HCT116 (cell line): ENCODE results near the gene CD68. TPM values are rescaled to one million over a fixed set of nuclear protein-coding genes. Genes with fewer than 3 reads are reported as not detected.
A peak's percentile ranks its signal among the peaks of the same experiment; 100 is the strongest.

Experiments
- ATAC-seq: fragments of 200-7000 bp; cut with Tn5 transposase; 2 replicates; pipeline ENCODE4 v1.9.1; 2020; ENCODE audit warnings: mild to moderate bottlenecking, moderate library complexity
- BruUV-seq: library from RNA; stranded (reverse); fragments of 400-500 nt; replicated peaks from 2 replicates; lab custom pipeline; 2021; lab: Mats Ljungman, UMichigan
- CTCF ChIA-PET: fragments of 300-600 bp; sonication (Branson Sonifier 250); formaldehyde crosslinking; loops from one replicate; lab custom pipeline; 2021; ENCODE audit warnings: antibody characterized with exemption; lab: Charles Lee
- POLR2A ChIA-PET: fragments of 300-600, 350-600 bp; sonication (Branson Sonifier 250); formaldehyde crosslinking; loops from one replicate; lab custom pipeline; 2021; ENCODE audit warnings: antibody characterized with exemption; lab: Charles Lee
- RAD21 ChIA-PET, 2 experiments: fragments of 300-600 bp; sonication (Branson Sonifier 250); formaldehyde crosslinking; loops; one replicate each; lab custom pipeline; 2023; ENCODE audit warnings: low total read pairs in 2 of 2; ENCODE audit not compliant: uncharacterized antibody in 2 of 2, unreplicated experiment in 2 of 2, low non-redundant PET in 1 of 2; lab: Charles Lee
- DNase-seq: peaks from one replicate; pipeline ENCODE4 v3.0.0-alpha.2; 2010; ENCODE audit warnings: low read depth, low spot score
- H2AFZ ChIP-seq: fragments of 200-600 bp; shearing (Covaris generic), sonication (generic); 2 replicates; pipeline ENCODE4 v1.6.1; 2017; ENCODE audit warnings: low read depth, mixed run types, mixed read lengths, antibody characterized with exemption, low read length; ENCODE audit not compliant: poor library complexity, severe bottlenecking
- H3K27ac ChIP-seq: 2 replicates; pipeline ENCODE4 v1.5.1; 2012; ENCODE audit warnings: low read depth, low read length
- H3K27me3 ChIP-seq: fragments of 200-600 bp; sonication (generic); 2 replicates; pipeline ENCODE4 v1.6.1; 2016; ENCODE audit warnings: mixed run types, low read length, mixed read lengths; ENCODE audit not compliant: insufficient read depth
- H3K36me3 ChIP-seq, 2 experiments: fragments of 200-500 bp in 1 of 2; fragments of 200-600 bp in 1 of 2; sonication (Bioruptor generic) in 1 of 2; sonication (generic) in 1 of 2; 2 replicates each; pipeline versions ENCODE4 v1.5.1 to v1.6.1; 2014 to 2016; ENCODE audit warnings: low read length in 2 of 2, inconsistent platforms in 1 of 2, mixed read lengths in 1 of 2, mixed run types in 1 of 2; ENCODE audit not compliant: insufficient read depth in 2 of 2, control insufficient read depth in 1 of 2
- H3K4me1 ChIP-seq, 2 experiments: fragments of 200-600 bp in 1 of 2; sonication (generic) in 1 of 2; 2 replicates each; pipeline versions ENCODE4 v1.5.1 to v1.6.1; 2012 to 2017; ENCODE audit warnings: low read length in 2 of 2, inconsistent platforms in 1 of 2, mild to moderate bottlenecking in 1 of 2, mixed read lengths in 1 of 2, mixed run types in 1 of 2, moderate library complexity in 1 of 2; ENCODE audit not compliant: insufficient read depth in 2 of 2, control insufficient read depth in 1 of 2
- H3K4me2 ChIP-seq: fragments of 200-600 bp; sonication (generic); 2 replicates; pipeline ENCODE4 v1.6.1; 2017; ENCODE audit warnings: mixed run types, low read length, mixed read lengths
- H3K4me3 ChIP-seq, 2 experiments: fragments of 200-600 bp in 1 of 2; sonication (generic) in 1 of 2; replicated peaks in 1 of 2; 2 replicates each; pipeline ENCODE4 v1.5.1; 2011 to 2016; ENCODE audit warnings: low read length in 2 of 2, control low read depth in 1 of 2, low read depth in 1 of 2, mild to moderate bottlenecking in 1 of 2, mixed read lengths in 1 of 2, mixed run types in 1 of 2
- H3K79me2 ChIP-seq: fragments of 200-600 bp; sonication (generic); 2 replicates; pipeline ENCODE4 v1.6.1; 2017; ENCODE audit warnings: mild to moderate bottlenecking, mixed run types, low read length, moderate library complexity, mixed read lengths; ENCODE audit not compliant: insufficient read depth
- H3K9ac ChIP-seq: fragments of 200-600 bp; sonication (generic); 2 replicates; pipeline ENCODE4 v1.6.1; 2016; ENCODE audit warnings: low read length, mixed read lengths
- H3K9me2 ChIP-seq: fragments of 200-600 bp; sonication (generic), shearing (Covaris generic); 2 replicates; pipeline ENCODE4 v1.6.1; 2017; ENCODE audit warnings: mixed run types, mild to moderate bottlenecking, moderate library complexity; ENCODE audit not compliant: insufficient read depth
- H3K9me3 ChIP-seq, 2 experiments: fragments of 200-500 bp in 1 of 2; fragments of 200-600 bp in 1 of 2; sonication (Bioruptor generic) in 1 of 2; sonication (generic) in 1 of 2; 2 replicates each; pipeline ENCODE4 v1.6.1; 2014 to 2017; ENCODE audit warnings: low read length in 2 of 2, mixed read lengths in 2 of 2, inconsistent platforms in 1 of 2, low read depth in 1 of 2, mild to moderate bottlenecking in 1 of 2, mixed run types in 1 of 2, moderate library complexity in 1 of 2; ENCODE audit not compliant: control insufficient read depth in 1 of 2, insufficient read depth in 1 of 2
- H4K20me1 ChIP-seq: fragments of 200-600 bp; sonication (generic), shearing (Covaris generic); 2 replicates; pipeline ENCODE4 v1.6.1; 2017; ENCODE audit warnings: mixed run types, mild to moderate bottlenecking, moderate library complexity; ENCODE audit not compliant: insufficient read depth
- ATF3 ChIP-seq: IDR thresholded peaks from 2 replicates; pipeline ENCODE4 v1.6.1; 2012
- EZH2phosphoT487 ChIP-seq: fragments of 200-600 bp; IDR thresholded peaks from 2 replicates; pipeline ENCODE4 v1.6.1; 2018; ENCODE audit warnings: antibody characterized with exemption, borderline replicate concordance
- MAX ChIP-seq: IDR thresholded peaks from 2 replicates; pipeline ENCODE4 v1.6.1; 2012
- REST ChIP-seq: IDR thresholded peaks from 2 replicates; pipeline ENCODE4 v1.6.1; 2012; ENCODE audit warnings: low read depth
- SRF ChIP-seq: IDR thresholded peaks from 2 replicates; pipeline ENCODE4 v1.6.1; 2012; ENCODE audit warnings: low read depth
- intact Hi-C: fragments of 100-400 bp; cut with micrococcal nuclease; formaldehyde crosslinking; loops from 2 replicates; pipeline ENCODE4 v1.10.0; 2022
- total RNA-seq: library from RNA; stranded (reverse); gene quantifications from one replicate; pipeline ENCODE4 v1.2.1, GENCODE V29; 2021; ENCODE audit not compliant: unreplicated experiment
- TF ChIP-seq, protein P1 (sequence below): IDR thresholded peaks from 2 replicates; pipeline ENCODE4 v1.6.1; 2011; ENCODE audit warnings: mild to moderate bottlenecking, low read length, moderate library complexity; ENCODE audit not compliant: insufficient replicate concordance; ENCODE audit errors: extremely low read depth

The CD68 gene
- total RNA-seq, 1 experiment from 2014 or later = 7.0 TPM

- ATAC-seq = no peak
- Histone ChIP-seq H3K27ac (peak overlapping the region; percentile 96), H3K27me3 (no peaks in the 10 kb centered on the region), H3K4me3 (peak overlapping the region; percentile 64 to 87), H3K9me3 (no peaks in the 10 kb centered on the region), H3K9me2 (no peaks in the 10 kb centered on the region), H4K20me1 (0 out of 2 replicates have a peak, but pooled peaks cover 3% of the 10 kb centered on the region), H3K36me3 (peaks cover 7 to 17% of the 10 kb centered on the region in 2 experiments), H3K4me1 (peaks cover 12 to 22% of the 10 kb centered on the region in 2 experiments), H3K9ac (peak overlapping the region; percentile 75), H3K4me2 (peak overlapping the region; percentile 86), H3K79me2 (peaks cover 52% of the 10 kb centered on the region), H2AFZ (no peak overlapping the region)
- no peak for TF ChIP-seq EZH2phosphoT487
- TF ChIP-seq, protein P1, sequence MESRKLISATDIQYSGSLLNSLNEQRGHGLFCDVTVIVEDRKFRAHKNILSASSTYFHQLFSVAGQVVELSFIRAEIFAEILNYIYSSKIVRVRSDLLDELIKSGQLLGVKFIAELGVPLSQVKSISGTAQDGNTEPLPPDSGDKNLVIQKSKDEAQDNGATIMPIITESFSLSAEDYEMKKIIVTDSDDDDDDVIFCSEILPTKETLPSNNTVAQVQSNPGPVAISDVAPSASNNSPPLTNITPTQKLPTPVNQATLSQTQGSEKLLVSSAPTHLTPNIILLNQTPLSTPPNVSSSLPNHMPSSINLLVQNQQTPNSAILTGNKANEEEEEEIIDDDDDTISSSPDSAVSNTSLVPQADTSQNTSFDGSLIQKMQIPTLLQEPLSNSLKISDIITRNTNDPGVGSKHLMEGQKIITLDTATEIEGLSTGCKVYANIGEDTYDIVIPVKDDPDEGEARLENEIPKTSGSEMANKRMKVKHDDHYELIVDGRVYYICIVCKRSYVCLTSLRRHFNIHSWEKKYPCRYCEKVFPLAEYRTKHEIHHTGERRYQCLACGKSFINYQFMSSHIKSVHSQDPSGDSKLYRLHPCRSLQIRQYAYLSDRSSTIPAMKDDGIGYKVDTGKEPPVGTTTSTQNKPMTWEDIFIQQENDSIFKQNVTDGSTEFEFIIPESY = no peak
- no peak for TF ChIP-seq SRF
- peak; percentile 39; the same call in 1 of the 2 replicates for TF ChIP-seq MAX
- TF ChIP-seq ATF3 = no peak
- no peak for TF ChIP-seq REST
- TSS peak; percentile 51 for BruUV-seq
- ChIA-PET POLR2A (interaction anchor here (2.3 to 2.5 kb wide), 2 partner anchors 14 to 74 kb away, joined by 15 to 27 read pairs; partner anchors contain the start of genes SAT2, TP53 and WRAP53), RAD21 (no interaction called here), CTCF (interaction anchor here (0.8 to 2.1 kb wide), 3 partner anchors 13 to 74 kb away, joined by 4 to 16 read pairs (median 8); partner anchors contain the start of genes SAT2, TP53 and WRAP53)
- intact Hi-C loops = loop anchor here (2.0 kb wide), 1 partner anchor 73 kb away; the partner anchor contains the start of gene TP53
- no peak for DNase-seq
These were observed 34.5 kb downstream of the CD68 start for GRCh38 chr17:7613769-7614424.
